NCI-H1436 treated with DMSO at 0.1 percent for 48 hours (cell line): ENCODE results near the gene INPP4B.

Experiments
- DNase-seq: peaks from one replicate; lab custom pipeline; 2025; lab: John Stamatoyannopoulos, UW

The INPP4B gene

GRCh38 chr4:142467088-142467487 is 379.0 kb downstream of the INPP4B start:
- DNase-seq, result no peak

GRCh38 chr4:142465526-142465925 is 380.6 kb downstream of the INPP4B start:
- DNase-seq, result no peak

- DNase-seq, result no peak
Measured at GRCh38 chr4:142463206-142463605, 382.9 kb downstream of the INPP4B start.

- DNase-seq, result no peak
Measured at GRCh38 chr4:142452161-142452855, 393.8 kb downstream of the INPP4B start.

GRCh38 chr4:142449771-142450373 is 396.2 kb downstream of the INPP4B start:
- no peak for DNase-seq

- DNase-seq, result no peak
Measured at GRCh38 chr4:142447009-142447408, 399.1 kb downstream of the INPP4B start.

GRCh38 chr4:142443469-142443868 is 402.6 kb downstream of the INPP4B start:
- no peak for DNase-seq

- DNase-seq, result no peak
Measured at GRCh38 chr4:142440093-142440492, 406.0 kb downstream of the INPP4B start.

GRCh38 chr4:142435599-142436235 is 410.4 kb downstream of the INPP4B start:
- DNase-seq, result no peak

GRCh38 chr4:142434519-142435224 is 411.4 kb downstream of the INPP4B start:
- DNase-seq, result no peak

- DNase-seq, result no peak
Measured at GRCh38 chr4:142428715-142429114, 417.4 kb downstream of the INPP4B start.

GRCh38 chr4:142427456-142427855 is 418.6 kb downstream of the INPP4B start:
- DNase-seq, result no peak

- DNase-seq, result no peak
Measured at GRCh38 chr4:142423861-142424260, 422.2 kb downstream of the INPP4B start.

GRCh38 chr4:142420311-142421095 is 425.6 kb downstream of the INPP4B start:
- DNase-seq, result no peak

- DNase-seq, result no peak
Measured at GRCh38 chr4:142419712-142420111, 426.4 kb downstream of the INPP4B start.

GRCh38 chr4:142418697-142419096 is 427.4 kb downstream of the INPP4B start:
- no peak for DNase-seq

GRCh38 chr4:142416711-142417275 is 429.3 kb downstream of the INPP4B start:
- DNase-seq, result no peak

GRCh38 chr4:142416121-142416520 is 430.0 kb downstream of the INPP4B start:
- DNase-seq, result no peak

GRCh38 chr4:142414366-142414990 is 431.6 kb downstream of the INPP4B start:
- DNase-seq, result no peak

- no peak for DNase-seq
Measured at GRCh38 chr4:142413485-142413884, 432.6 kb downstream of the INPP4B start.

- no peak for DNase-seq
Measured at GRCh38 chr4:142411993-142412392, 434.1 kb downstream of the INPP4B start.
